GM12874 (cell line): ENCODE measurements around the gene CAVIN3.

Source experiments
- TF ChIP-seq, protein P1 (sequence below): IDR thresholded peaks from 2 replicates; pipeline ENCODE4 v1.5.1; 2011; ENCODE audit warnings: low read depth, mild to moderate bottlenecking, control low read depth, low read length, moderate library complexity; ENCODE audit not compliant: insufficient read depth

The CAVIN3 gene

DNA sequence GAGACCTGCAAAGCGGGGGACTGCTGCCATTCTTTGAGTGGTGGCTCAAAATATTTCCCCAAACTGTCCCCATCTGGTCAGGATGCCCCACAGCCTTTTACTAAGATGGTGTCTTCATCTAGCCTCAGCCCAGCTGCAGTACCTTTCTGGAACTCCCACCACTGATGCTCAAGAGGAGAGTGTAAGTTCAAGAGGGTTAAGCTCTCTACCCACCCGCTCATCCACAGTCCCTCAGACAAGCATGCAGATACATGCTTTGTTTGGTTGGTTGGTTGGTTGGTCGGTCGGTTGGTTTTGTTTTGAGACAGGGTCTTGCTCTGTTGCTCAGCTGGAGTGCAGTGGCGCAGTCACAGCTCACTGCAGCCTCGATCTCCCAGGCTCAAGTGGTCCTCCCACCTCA, 14.5 kb upstream of the CAVIN3 start:
- TF ChIP-seq, protein P1, sequence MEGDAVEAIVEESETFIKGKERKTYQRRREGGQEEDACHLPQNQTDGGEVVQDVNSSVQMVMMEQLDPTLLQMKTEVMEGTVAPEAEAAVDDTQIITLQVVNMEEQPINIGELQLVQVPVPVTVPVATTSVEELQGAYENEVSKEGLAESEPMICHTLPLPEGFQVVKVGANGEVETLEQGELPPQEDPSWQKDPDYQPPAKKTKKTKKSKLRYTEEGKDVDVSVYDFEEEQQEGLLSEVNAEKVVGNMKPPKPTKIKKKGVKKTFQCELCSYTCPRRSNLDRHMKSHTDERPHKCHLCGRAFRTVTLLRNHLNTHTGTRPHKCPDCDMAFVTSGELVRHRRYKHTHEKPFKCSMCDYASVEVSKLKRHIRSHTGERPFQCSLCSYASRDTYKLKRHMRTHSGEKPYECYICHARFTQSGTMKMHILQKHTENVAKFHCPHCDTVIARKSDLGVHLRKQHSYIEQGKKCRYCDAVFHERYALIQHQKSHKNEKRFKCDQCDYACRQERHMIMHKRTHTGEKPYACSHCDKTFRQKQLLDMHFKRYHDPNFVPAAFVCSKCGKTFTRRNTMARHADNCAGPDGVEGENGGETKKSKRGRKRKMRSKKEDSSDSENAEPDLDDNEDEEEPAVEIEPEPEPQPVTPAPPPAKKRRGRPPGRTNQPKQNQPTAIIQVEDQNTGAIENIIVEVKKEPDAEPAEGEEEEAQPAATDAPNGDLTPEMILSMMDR = no peak

- TF ChIP-seq, protein P1 = no peak
Observed at GRCh38 chr11:6333095-6333494, 12.8 kb upstream of the CAVIN3 start.

DNA sequence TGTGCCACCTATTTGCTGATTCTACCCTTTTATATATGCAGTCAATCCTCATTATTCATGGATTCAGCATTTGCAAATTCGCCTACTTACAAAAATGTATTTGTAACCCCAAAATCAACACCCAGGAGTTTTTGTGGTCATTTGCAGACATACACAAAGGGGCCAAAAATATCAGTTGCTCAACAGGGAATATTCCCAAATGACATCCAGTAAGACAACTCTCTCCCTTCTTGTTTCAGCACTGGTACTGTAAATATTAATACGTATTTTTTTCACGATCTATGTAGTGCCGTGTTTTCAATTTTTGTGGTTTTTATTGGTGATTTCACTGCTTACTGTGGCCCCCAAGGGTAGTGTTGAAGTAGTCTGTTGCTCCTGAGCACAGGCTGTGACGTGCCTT, 11.8 kb upstream of the CAVIN3 start:
- TF ChIP-seq, protein P1 = no peak

- TF ChIP-seq, protein P1 = no peak
Observed at GRCh38 chr11:6328321-6328720, 8.0 kb upstream of the CAVIN3 start.

- TF ChIP-seq, protein P1 = no peak
Observed at GRCh38 chr11:6327806-6328205, 7.5 kb upstream of the CAVIN3 start.

DNA sequence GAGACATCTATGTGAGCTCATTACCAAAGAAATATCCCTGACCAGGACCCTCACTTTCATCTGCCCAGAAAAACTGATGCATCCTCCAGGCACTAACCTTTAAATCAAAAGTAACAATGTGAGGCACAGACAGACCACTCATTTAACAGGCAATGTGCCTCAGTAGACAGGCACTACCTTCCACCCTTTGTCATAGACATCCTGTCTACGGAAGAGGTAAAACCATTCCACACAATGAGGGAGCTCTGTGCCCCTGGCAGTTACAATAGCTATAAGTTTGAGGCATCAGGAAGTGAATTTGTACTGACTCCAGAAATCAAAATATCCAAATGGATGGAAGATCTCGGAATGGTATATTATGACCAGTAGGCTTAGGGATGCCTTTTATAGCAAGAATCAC, 6.7 kb upstream of the CAVIN3 start:
- TF ChIP-seq, protein P1 = no peak

- TF ChIP-seq, protein P1 = no peak
Observed at GRCh38 chr11:6326303-6326702, 6.0 kb upstream of the CAVIN3 start.
